Prostate gland (tissue), 2 donors: ENCODE data around the gene CPSF7. TPM values are rescaled to one million over a fixed set of nuclear protein-coding genes. Genes with fewer than 3 reads are reported as not detected.
"Not testable (repeated sequence)": the region's sequence is repeated elsewhere in the genome, so short reads cannot be mapped to it uniquely, and the experiment has no call there.

Source experiments
- DNase-seq: peaks from one replicate; pipeline ENCODE4 v3.0.0-alpha.2; 2019; ENCODE audit warnings: low spot score
- H3K27ac ChIP-seq, 2 donors: fragments of 200-600 bp; sonication (generic); 2 replicates each; pipeline ENCODE4 v1.5.1; 2017 to 2019
- H3K27me3 ChIP-seq: fragments of 200-600 bp; sonication (generic); replicated peaks from 2 replicates; pipeline ENCODE4 v1.5.1; 2019; ENCODE audit not compliant: insufficient read depth
- H3K36me3 ChIP-seq, 2 donors: fragments of 200-600 bp; sonication (generic); 1 replicate in 1 of 2; 2 replicates in 1 of 2; pipeline versions ENCODE4 v1.5.1 to v1.8.1; 2017 to 2019
- H3K4me1 ChIP-seq: fragments of 200-600 bp; sonication (generic); replicated peaks from 2 replicates; pipeline ENCODE4 v1.5.1; 2019
- H3K4me3 ChIP-seq, 2 donors: fragments of 200-600 bp; sonication (generic); 2 replicates each; pipeline ENCODE4 v1.5.1; 2017 to 2019
- H3K9me3 ChIP-seq: fragments of 200-600 bp; sonication (generic); 2 replicates; pipeline ENCODE4 v1.5.1; 2017
- CTCF ChIP-seq, 4 experiments: fragments of 200-600 bp in 2 of 4; fragments of 450-650 bp in 2 of 4; sonication (generic) in 2 of 4; IDR thresholded peaks; 1 replicate in 3 of 4; 2 replicates in 1 of 4; pipeline ENCODE4 v1.5.1; 2016 to 2019; ENCODE audit warnings: antibody characterized with exemption in 4 of 4, mild to moderate bottlenecking in 2 of 4, moderate library complexity in 2 of 4
- POLR2A ChIP-seq: fragments of 450-650 bp; IDR thresholded peaks from one replicate; pipeline ENCODE4 v1.6.1; 2016; ENCODE audit warnings: antibody characterized with exemption, mild to moderate bottlenecking
- POLR2AphosphoS5 ChIP-seq: sonication (generic); formaldehyde crosslinking; IDR thresholded peaks from one replicate; pipeline ENCODE4 v1.6.1; 2017; ENCODE audit warnings: antibody characterized with exemption
- WGBS: methylation state at CpG from one replicate; pipeline ENCODE4 v1.1.5; 2018; 5-methylcytosine and 5-hydroxymethylcytosine counted together
- intact Hi-C: fragments of 100-400 bp; cut with DNase I; formaldehyde crosslinking; loops from one replicate; pipeline ENCODE4 v1.14.2; 2022
- total RNA-seq, 2 donors: library from RNA; depleted of rRNA; stranded (reverse); fragments of >200 nt; gene quantifications; one replicate each; pipeline ENCODE4 v1.1.0, GENCODE V29; 2016

CPSF7 gene
- total RNA-seq, 2 donors from 2014 or later, result 44.7 to 66.8 TPM

GRCh38 chr11:61474013-61474643 lies 44.4 kb upstream of the CPSF7 start:
- Histone ChIP-seq H3K27me3 (no peaks in the 10 kb centered on the region), H3K4me1 (peaks cover 2% of the 10 kb centered on the region), H3K36me3 (no peaks in the 10 kb centered on the region), H3K9me3 (no peaks in the 10 kb centered on the region), H3K4me3 (no peak overlapping the region), H3K27ac (no peak overlapping the region)
- WGBS, result 80% methylated on average over 6 of the region's 6 CpGs
- DNase-seq, result no peak
- TF ChIP-seq CTCF (IDR thresholded peaks at IDR 0.05) (no peak), POLR2A (no peak), POLR2AphosphoS5 (no peak)
- intact Hi-C loops, result loop anchor here (10.0 kb wide), 2 partner anchors 161 to 261 kb away; no protein-coding TSS in a partner anchor

- Histone ChIP-seq H3K27me3 (no peaks in the 10 kb centered on the region), H3K9me3 (no peaks in the 10 kb centered on the region), H3K27ac (no peak overlapping the region), H3K4me1 (peaks cover 2% of the 10 kb centered on the region), H3K4me3 (no peak overlapping the region), H3K36me3 (no peaks in the 10 kb centered on the region)
- no peak for TF ChIP-seq POLR2AphosphoS5
- no peak for TF ChIP-seq POLR2A
- TF ChIP-seq CTCF (IDR thresholded peaks at IDR 0.05), result no peak
- intact Hi-C loops, result loop anchor here (10.0 kb wide), 2 partner anchors 161 to 261 kb away; no protein-coding TSS in a partner anchor
- 79% methylated on average over 3 of the region's 3 CpGs for WGBS
- DNase-seq, result no peak
Measured at GRCh38 chr11:61473370-61474012, 43.7 kb upstream of the CPSF7 start.

- Histone ChIP-seq H3K4me1 (peaks cover 2% of the 10 kb centered on the region), H3K36me3 (no peaks in the 10 kb centered on the region), H3K27ac (peak overlapping the region in 1 of 2 donors; percentile 37), H3K9me3 (no peaks in the 10 kb centered on the region), H3K4me3 (no peak overlapping the region), H3K27me3 (no peaks in the 10 kb centered on the region)
- DNase-seq, result peak; percentile 30
- peak; percentile 45 for TF ChIP-seq POLR2AphosphoS5
- no peak for TF ChIP-seq POLR2A
- 53% methylated on average over 5 of the region's 5 CpGs for WGBS
- intact Hi-C loops, result loop anchor here (10.0 kb wide), 2 partner anchors 162 to 262 kb away; no protein-coding TSS in a partner anchor
Measured at GRCh38 chr11:61472868-61473267, 43.1 kb upstream of the CPSF7 start.

GRCh38 chr11:61472282-61472681 lies 42.5 kb upstream of the CPSF7 start:
- DNase-seq, result no peak
- Histone ChIP-seq H3K4me3 (no peak overlapping the region), H3K4me1 (peaks cover 2% of the 10 kb centered on the region), H3K36me3 (no peaks in the 10 kb centered on the region), H3K27me3 (no peaks in the 10 kb centered on the region), H3K27ac (peak overlapping the region in 1 of 2 donors; percentile 37), H3K9me3 (no peaks in the 10 kb centered on the region)
- TF ChIP-seq POLR2A, result no peak
- no peak for TF ChIP-seq CTCF (IDR thresholded peaks at IDR 0.05)
- no peak for TF ChIP-seq POLR2AphosphoS5
- intact Hi-C loops, result loop anchor here (10.0 kb wide), 2 partner anchors 163 to 263 kb away; no protein-coding TSS in a partner anchor
- WGBS, result 58% methylated on average over 5 of the region's 5 CpGs

- DNase-seq, result no peak
- Histone ChIP-seq H3K9me3 (no peaks in the 10 kb centered on the region), H3K27me3 (no peaks in the 10 kb centered on the region), H3K4me3 (no peak overlapping the region), H3K36me3 (no peaks in the 10 kb centered on the region), H3K27ac (no peak overlapping the region), H3K4me1 (peaks cover 2% of the 10 kb centered on the region)
- WGBS, result 70% methylated on average over 7 of the region's 7 CpGs
- TF ChIP-seq POLR2A (no peak), POLR2AphosphoS5 (no peak), CTCF (IDR thresholded peaks at IDR 0.05) (no peak)
- intact Hi-C loops, result no loop called here
Measured at GRCh38 chr11:61468002-61468401, 38.2 kb upstream of the CPSF7 start.

- H3K4me1 ChIP-seq, H3K27me3 ChIP-seq, intact Hi-C loops, H3K36me3 ChIP-seq, H3K9me3 ChIP-seq, DNase-seq, H3K4me3 ChIP-seq, H3K27ac ChIP-seq: not testable (repeated sequence)
- 85% methylated on average over 6 of the region's 6 CpGs for WGBS
Measured at GRCh38 chr11:61467602-61468001, 37.8 kb upstream of the CPSF7 start.
